Measurements from ENCODE around the gene MEN1.

MEN1 gene

GRCh38 chr11:64778223-64778472 lies 32.2 kb downstream of the MEN1 start:
- no peak for DNase-seq

- peak; percentile 32 to 77 for DNase-seq
Observed at GRCh38 chr11:64777449-64778222, 32.7 kb downstream of the MEN1 start.

GRCh38 chr11:64776875-64777274 lies 33.5 kb downstream of the MEN1 start:
- DNase-seq: no peak

GRCh38 chr11:64776425-64776824 lies 33.9 kb downstream of the MEN1 start:
- DNase-seq: no peak

- no peak for DNase-seq
Observed at GRCh38 chr11:64774144-64774543, 36.2 kb downstream of the MEN1 start.

- no peak for DNase-seq
Observed at GRCh38 chr11:64772303-64773018, 37.9 kb downstream of the MEN1 start.

GRCh38 chr11:64771861-64772260 lies 38.5 kb downstream of the MEN1 start:
- DNase-seq: no peak

- no peak for DNase-seq
Observed at GRCh38 chr11:64770120-64770519, 40.2 kb downstream of the MEN1 start.

- no peak for DNase-seq
Observed at GRCh38 chr11:64769283-64769682, 41.1 kb downstream of the MEN1 start.

GRCh38 chr11:64768300-64768694 lies 42.1 kb downstream of the MEN1 start:
- DNase-seq: no peak

- DNase-seq: peak in 1 of 2 donors; percentile 4
Observed at GRCh38 chr11:64767344-64768299, 42.7 kb downstream of the MEN1 start.

GRCh38 chr11:64766881-64767280 lies 43.5 kb downstream of the MEN1 start:
- no peak for DNase-seq

GRCh38 chr11:64765851-64766665 lies 44.3 kb downstream of the MEN1 start:
- no peak for DNase-seq

- DNase-seq: no peak
Observed at GRCh38 chr11:64765291-64765850, 45.0 kb downstream of the MEN1 start.

- no peak for DNase-seq
Observed at GRCh38 chr11:64764753-64765152, 45.6 kb downstream of the MEN1 start.

- no peak for DNase-seq
Observed at GRCh38 chr11:64764040-64764611, 46.2 kb downstream of the MEN1 start.

- DNase-seq: peak in 1 of 2 donors; percentile 34
Observed at GRCh38 chr11:64763526-64764039, 46.8 kb downstream of the MEN1 start.

- DNase-seq: peak in 1 of 2 donors; percentile 17
Observed at GRCh38 chr11:64762674-64763525, 47.5 kb downstream of the MEN1 start.

- no peak for DNase-seq
Observed at GRCh38 chr11:64762277-64762673, 48.1 kb downstream of the MEN1 start.

- no peak for DNase-seq
Observed at GRCh38 chr11:64760759-64761420, 49.5 kb downstream of the MEN1 start.
